Lower leg skin (tissue), 3 donors: Measurements from ENCODE around the gene NSUN2.

ENCODE experiments used
- POLR2A ChIP-seq, 2 donors: fragments of 450-650 bp; IDR thresholded peaks; one replicate each; pipeline ENCODE4 v1.6.1; 2016 to 2017; ENCODE audit warnings: antibody characterized with exemption in 2 of 2, mild to moderate bottlenecking in 1 of 2, moderate library complexity in 1 of 2
- TF ChIP-seq, protein P1 (sequence below), 3 donors: fragments of 450-650 bp; IDR thresholded peaks; one replicate each; pipeline ENCODE4 v1.5.1; 2016; ENCODE audit warnings: antibody characterized with exemption in 3 of 3, mild to moderate bottlenecking in 3 of 3, moderate library complexity in 2 of 3

GRCh38 chr5:6594066-6594465 lies 38.8 kb downstream of the NSUN2 start:
- TF ChIP-seq, protein P1, sequence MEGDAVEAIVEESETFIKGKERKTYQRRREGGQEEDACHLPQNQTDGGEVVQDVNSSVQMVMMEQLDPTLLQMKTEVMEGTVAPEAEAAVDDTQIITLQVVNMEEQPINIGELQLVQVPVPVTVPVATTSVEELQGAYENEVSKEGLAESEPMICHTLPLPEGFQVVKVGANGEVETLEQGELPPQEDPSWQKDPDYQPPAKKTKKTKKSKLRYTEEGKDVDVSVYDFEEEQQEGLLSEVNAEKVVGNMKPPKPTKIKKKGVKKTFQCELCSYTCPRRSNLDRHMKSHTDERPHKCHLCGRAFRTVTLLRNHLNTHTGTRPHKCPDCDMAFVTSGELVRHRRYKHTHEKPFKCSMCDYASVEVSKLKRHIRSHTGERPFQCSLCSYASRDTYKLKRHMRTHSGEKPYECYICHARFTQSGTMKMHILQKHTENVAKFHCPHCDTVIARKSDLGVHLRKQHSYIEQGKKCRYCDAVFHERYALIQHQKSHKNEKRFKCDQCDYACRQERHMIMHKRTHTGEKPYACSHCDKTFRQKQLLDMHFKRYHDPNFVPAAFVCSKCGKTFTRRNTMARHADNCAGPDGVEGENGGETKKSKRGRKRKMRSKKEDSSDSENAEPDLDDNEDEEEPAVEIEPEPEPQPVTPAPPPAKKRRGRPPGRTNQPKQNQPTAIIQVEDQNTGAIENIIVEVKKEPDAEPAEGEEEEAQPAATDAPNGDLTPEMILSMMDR (IDR thresholded peaks at IDR 0.05) = no peak
- no peak for TF ChIP-seq POLR2A (IDR thresholded peaks at IDR 0.05)
